ENCODE results near the gene CGNL1. TPM values are rescaled to one million over a fixed set of nuclear protein-coding genes. Genes with fewer than 3 reads are reported as not detected.

CGNL1 gene
- total and polyA plus RNA-seq, 8 donors, result 7.3 to 35.8 (median 24.2) TPM

GRCh38 chr15:57583282-57583681 is 207.0 kb downstream of the CGNL1 start:
- 93 to 97% methylated on average over 2 of the region's 2 CpGs for WGBS, 2 donors
- Histone ChIP-seq H3K4me3 (no peak overlapping the region), H3K36me3 (no peaks in the 10 kb centered on the region), H3K9me3 (no peaks in the 10 kb centered on the region), H3K27me3 (no peaks in the 10 kb centered on the region), H3K4me1 (peaks cover 13 to 18% (median 18%) of the 10 kb centered on the region in 3 donors), H3K27ac (no peak overlapping the region)
- ATAC-seq (no peak), FAIRE-seq (no peak), DNase-seq (no peak)
- intact Hi-C loops (cut with DNase I), result no loop called here
- TF ChIP-seq CTCF (IDR thresholded peaks at IDR 0.05), result no peak

- TF ChIP-seq CTCF (IDR thresholded peaks at IDR 0.05), result no peak
- Histone ChIP-seq H3K36me3 (no peaks in the 10 kb centered on the region), H3K9me3 (no peaks in the 10 kb centered on the region), H3K4me1 (peaks cover 13 to 18% (median 18%) of the 10 kb centered on the region in 3 donors), H3K27ac (no peak overlapping the region), H3K27me3 (no peaks in the 10 kb centered on the region), H3K4me3 (no peak overlapping the region)
- intact Hi-C loops (cut with DNase I), result no loop called here
- WGBS, 2 donors, result 95 to 96% methylated on average over 3 of the region's 3 CpGs
- FAIRE-seq (no peak), DNase-seq (no peak), ATAC-seq (no peak)
Measured at GRCh38 chr15:57583720-57584119, 207.4 kb downstream of the CGNL1 start.

GRCh38 chr15:57586661-57587424 is 210.5 kb downstream of the CGNL1 start:
- intact Hi-C loops (cut with DNase I), result no loop called here
- H3K4me3 ChIP-seq, result no peak overlapping the region
- WGBS, 2 donors, result 59 to 64% methylated on average over 6 of the region's 6 CpGs
- TF ChIP-seq CTCF (IDR thresholded peaks at IDR 0.05), result no peak
- FAIRE-seq (no peak), ATAC-seq (no peak), DNase-seq (no peak)
- no peaks in the 10 kb centered on the region for H3K9me3 ChIP-seq
- no peak overlapping the region for H3K27ac ChIP-seq
- H3K4me1 ChIP-seq, result peaks cover 7 to 21% (median 15%) of the 10 kb centered on the region in 3 donors
- H3K27me3 ChIP-seq, result no peaks in the 10 kb centered on the region
- no peaks in the 10 kb centered on the region for H3K36me3 ChIP-seq

GRCh38 chr15:57589281-57589680 is 213.0 kb downstream of the CGNL1 start:
- FAIRE-seq (no peak), DNase-seq (no peak), ATAC-seq (no peak)
- 81 to 95% methylated on average over 1 of the region's 1 CpG for WGBS, 2 donors
- no peaks in the 10 kb centered on the region for H3K27me3 ChIP-seq
- no peak for TF ChIP-seq CTCF (IDR thresholded peaks at IDR 0.05)
- no peak overlapping the region for H3K4me3 ChIP-seq
- no peaks in the 10 kb centered on the region for H3K36me3 ChIP-seq
- H3K9me3 ChIP-seq, result no peaks in the 10 kb centered on the region
- H3K27ac ChIP-seq, result peak overlapping the region in 2 of 4 donors; percentile 54 to 91
- peaks cover 13 to 23% (median 17%) of the 10 kb centered on the region in 3 donors for H3K4me1 ChIP-seq
- intact Hi-C loops (cut with DNase I), result no loop called here

GRCh38 chr15:57589754-57590153 is 213.4 kb downstream of the CGNL1 start:
- FAIRE-seq (no peak), ATAC-seq (peak in 2 of 4 donors; percentile 8 to 9), DNase-seq (no peak)
- intact Hi-C loops (cut with DNase I), result no loop called here
- Histone ChIP-seq H3K4me1 (peaks cover 17 to 28% (median 21%) of the 10 kb centered on the region in 3 donors), H3K4me3 (no peak overlapping the region), H3K27ac (peak overlapping the region in 3 of 4 donors; percentile 39 to 91 (median 54)), H3K27me3 (no peaks in the 10 kb centered on the region), H3K9me3 (no peaks in the 10 kb centered on the region), H3K36me3 (no peaks in the 10 kb centered on the region)
- 12 to 32% methylated on average over 2 of the region's 2 CpGs for WGBS, 2 donors
- TF ChIP-seq CTCF (IDR thresholded peaks at IDR 0.05), result no peak
